HG03039 (cell line): ENCODE measurements around the gene P2RX3.
"Not testable (repeated sequence)": the region's sequence is repeated elsewhere in the genome, so short reads cannot be mapped to it uniquely, and the experiment has no call there.

ENCODE experiments used
- ATAC-seq: cut with Tn5 transposase; IDR thresholded peaks from one replicate; pipeline ENCODE4 v1.9.1; 2021; ENCODE audit warnings: mild to moderate bottlenecking, moderate library complexity; ENCODE audit not compliant: unreplicated experiment

Gene P2RX3

DNA sequence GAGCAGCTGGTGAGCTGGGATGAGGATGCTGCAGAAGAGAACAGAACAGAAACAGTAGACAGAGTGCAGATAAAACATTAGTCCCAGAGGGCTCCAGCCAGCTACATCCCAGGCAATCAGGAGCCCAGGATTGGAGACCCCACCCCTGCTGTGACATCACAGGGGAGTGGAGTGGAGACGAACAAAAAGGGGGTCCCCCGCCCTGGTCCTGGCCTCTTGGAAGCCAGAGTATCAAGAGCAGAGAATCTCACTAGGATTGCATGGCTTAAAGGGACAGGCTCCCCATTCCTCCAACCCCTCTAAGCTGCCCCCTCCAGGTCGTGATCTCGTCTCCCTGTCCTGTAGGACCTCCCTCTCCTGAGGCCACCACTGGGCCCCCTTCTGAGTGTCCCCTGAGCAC lies at the start of gene P2RX3:
Gene P2RX3, plus strand, starts transcription at position 211 of the 400 bp plus-strand sequence. CDS start 199 bp downstream, outside the sequence.
- no peak for ATAC-seq

DNA sequence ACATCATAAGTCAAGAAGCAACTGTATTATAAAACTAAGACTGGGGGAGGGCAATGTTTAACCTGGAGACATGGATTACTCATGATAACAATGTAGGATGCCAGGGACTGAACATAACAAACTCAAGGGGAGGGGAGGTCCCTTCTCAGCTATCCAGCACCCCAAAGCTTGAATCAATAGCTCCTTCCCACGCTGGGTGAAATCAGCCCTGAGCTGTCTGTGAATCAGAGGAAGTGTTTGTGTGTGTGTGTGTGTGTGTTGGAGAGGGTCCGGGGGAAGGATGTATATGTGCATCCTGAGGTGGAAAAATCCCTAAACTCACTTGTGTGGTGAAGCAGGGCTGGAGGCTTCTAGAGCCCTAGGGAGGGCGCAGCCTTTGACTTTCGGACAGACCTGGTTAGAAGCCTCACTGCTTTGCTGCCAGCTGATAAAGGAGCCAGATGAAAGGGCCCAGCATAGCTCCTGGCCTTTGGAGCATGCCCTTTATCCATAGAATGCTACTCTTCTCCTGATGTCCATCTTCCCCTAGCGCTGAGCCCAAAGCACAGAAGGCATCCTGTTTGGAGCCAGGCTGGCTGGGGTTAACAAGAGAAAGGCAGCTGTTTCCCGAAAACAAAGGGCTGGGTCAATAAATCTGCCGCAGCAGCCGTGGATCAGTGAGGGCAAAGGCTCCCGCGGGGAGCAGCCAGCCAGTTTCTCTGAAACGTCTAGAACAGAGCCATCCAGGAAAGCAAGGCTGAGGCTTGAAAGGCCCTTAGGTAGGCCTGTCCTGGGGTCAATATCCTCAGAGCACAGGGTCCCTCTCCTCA lies 49.2 kb upstream of the P2RX3 start:
- ATAC-seq = no peak

DNA sequence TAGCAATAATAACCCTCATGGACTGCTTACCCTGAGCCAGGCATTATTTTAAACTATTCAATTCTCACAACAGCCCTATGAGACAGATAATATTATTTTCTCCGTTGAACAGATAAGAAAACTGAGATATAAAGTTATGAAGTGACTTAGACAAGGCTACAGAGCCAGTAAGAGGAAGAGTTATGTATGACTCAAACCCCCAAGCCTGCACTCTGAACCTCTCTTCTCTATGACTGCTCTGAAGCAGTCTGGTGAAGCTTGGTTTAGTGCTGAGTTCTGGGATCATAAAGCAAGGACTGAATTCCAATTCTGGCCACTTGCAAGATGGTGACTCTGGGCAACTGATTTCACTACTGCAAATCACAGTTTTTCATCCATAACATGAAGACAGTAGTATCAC lies 47.9 kb upstream of the P2RX3 start:
- no peak for ATAC-seq

DNA sequence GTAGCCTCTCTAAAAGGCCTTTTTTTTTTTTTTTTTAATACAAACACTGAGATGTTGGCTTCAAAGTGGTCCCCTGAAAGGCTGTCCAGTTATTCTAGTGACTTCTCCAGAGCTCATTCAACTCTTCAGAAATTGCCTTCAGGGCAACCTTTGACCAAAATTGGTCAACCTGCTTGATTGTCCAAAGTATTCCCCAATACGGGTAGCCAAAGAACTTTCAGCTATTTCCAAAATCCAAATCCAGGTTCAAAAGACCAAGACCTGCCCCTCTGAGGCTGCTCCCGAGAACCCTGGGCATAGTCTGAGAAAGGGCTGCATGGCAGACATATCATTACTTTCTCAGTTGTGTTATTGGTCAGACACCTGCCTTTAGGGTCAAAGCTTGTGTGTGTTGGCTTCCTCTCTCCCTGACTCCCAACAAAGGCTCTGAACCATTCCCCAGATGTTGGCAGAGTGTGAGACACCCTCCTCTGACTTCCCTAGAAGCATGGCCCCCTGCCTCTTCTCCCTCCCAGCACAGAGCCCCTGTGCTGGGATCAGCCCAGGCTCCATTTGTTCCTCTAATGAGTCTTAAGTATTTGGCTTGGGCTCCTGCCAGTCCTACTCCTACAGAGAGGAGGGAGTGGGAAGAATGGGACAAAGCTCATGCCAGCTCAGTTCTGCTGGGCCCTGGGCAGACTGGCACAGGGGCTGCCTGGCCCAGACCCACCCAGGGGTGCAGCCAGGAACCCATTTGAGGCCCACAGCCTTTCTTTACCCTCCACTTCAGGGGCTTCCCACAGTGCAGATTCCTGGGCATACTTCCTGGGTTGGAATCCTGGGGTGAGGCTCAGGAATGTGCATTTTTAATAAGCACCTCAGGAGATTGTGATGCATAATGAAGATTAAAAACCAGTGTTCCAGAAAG lies 43.7 kb upstream of the P2RX3 start:
- ATAC-seq = no peak

DNA sequence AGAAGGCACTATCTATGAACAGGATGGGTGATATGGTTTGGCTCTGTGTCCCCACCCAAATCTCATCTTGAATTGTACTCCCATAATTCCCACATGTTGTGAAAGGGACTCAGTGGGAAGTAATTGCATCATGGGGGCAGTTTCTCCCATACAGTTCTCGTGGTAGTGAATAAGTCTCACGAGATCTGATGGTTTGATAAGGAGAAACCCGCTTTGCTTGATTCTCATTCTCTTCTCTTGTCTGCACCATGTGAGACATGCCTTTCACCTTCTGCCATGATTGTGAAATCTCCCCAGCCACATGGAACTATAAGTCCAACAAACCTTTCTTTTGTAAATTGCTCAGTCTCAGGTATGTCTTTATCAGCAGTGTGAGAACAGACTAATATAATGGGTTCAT lies 41.9 kb upstream of the P2RX3 start:
- ATAC-seq = not testable (repeated sequence)

DNA sequence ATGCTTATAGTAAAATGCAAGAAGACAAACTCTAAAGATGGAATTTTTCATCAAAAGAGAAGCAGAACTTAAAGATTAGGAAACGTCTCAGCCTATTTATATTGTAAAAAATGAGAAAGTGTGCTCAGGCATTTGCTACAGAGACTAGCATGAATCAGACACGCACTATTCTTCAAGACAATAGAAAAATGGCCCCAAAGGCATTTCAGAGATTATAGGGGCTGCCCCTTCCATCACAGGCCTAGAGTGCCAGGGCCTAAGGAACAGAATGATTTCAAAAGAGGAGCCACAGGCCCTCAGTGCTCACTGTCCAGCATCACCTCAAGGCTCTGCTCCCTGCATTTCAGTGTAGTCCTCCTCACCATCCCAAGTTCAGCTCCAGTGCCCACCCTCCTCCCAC lies 40.9 kb upstream of the P2RX3 start:
- no peak for ATAC-seq

DNA sequence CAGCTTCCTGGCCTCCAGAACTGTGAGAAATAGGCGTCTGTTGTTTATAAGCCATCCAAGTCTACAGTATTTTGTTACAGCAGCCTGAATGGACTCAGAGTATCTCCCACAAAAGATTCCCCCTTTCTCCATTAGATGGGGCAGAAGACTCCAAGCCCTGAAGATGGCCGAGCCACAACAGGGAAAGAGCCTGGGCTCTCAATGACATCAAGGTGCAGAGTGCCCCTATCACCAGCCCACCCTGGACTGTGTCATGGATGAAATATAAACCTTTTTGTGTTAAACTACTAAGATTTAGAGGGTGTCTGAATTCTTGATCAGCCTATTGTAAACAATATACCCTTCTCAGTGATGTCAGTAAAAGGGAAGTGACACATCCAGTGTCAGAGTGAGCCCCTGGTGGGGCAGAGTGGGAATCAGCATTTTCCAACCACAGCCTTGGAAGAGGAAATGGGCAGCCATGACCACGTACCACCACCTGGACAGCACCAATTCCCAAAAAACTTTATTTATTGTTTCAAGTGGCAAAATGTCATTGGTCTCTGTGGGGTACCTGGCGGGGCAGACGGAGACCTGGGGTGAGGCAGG lies 38.9 kb upstream of the P2RX3 start:
- ATAC-seq = no peak

DNA sequence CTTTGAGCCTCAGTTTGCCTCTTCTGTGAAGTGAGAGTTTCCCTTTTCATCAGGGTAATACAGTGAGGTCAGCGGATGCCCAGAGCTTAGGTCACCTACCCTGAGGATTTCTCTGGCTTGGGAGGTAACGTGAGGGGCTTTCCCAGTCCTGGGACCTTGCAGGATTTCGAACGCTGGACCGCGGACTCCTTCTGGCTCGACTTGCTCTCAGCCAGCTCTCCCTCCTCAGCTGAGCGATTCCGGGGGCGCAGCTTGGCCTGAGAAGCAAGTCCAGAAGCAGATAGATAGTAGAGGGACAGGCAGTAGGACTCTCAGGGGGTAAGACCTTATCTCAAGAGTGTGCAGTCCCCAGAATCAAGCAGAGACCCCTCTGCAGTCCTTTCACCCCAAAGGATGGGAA lies 37.4 kb upstream of the P2RX3 start:
- no peak for ATAC-seq

DNA sequence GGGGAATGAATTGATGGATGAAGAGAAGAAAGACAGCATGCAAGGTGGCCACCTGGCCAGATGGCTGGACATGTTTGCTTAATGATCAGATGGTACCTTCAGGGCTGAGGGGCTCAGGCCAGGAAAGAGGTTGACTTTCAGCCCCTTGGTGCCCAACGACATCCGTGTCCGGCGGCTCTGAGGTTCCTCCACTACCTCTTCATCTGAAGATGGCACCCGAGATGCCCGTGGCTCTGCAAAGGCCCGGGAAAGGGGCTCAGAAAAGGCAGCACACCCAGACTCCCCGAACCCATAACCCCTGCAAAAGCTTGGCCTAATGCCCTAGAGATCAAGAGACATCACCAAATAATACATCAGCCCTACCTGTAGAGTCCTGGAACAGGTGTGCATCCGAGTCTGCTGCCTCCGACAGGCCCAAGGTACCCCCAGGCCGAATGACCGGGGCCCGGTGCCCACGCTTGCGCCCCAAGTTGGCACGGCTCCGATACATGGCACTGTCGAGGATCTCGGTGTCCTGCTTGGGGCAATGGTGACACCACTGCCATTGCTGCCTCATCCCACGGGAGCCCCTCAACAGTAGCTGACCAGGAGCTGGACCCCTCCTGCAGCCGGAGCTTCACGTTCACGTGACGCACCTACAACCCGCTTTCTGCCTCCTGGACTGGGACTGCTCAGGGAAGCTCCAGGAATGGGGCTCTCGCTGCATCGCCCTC lies 36.3 kb upstream of the P2RX3 start:
- ATAC-seq = no peak

DNA sequence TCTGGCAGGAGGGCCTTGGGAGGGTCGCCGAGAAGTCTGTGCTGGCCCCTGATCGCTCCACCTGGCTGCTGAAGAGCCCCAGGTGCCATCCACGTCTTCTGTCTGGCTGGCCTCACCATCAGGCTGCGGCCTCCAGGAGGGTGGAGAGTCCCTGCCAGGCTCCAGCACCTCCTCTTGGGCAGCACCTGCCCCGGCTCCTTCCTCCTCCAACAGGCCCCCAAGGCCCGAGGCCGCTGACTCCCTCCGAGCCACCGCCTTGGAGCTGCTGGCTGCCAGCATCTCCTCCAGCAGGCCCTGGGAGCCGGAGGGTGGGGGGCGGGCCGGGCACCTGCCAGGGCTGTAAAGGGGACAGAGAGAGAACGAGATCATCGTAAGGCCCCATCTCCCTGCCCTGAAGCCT lies 35.7 kb upstream of the P2RX3 start:
- ATAC-seq = no peak

DNA sequence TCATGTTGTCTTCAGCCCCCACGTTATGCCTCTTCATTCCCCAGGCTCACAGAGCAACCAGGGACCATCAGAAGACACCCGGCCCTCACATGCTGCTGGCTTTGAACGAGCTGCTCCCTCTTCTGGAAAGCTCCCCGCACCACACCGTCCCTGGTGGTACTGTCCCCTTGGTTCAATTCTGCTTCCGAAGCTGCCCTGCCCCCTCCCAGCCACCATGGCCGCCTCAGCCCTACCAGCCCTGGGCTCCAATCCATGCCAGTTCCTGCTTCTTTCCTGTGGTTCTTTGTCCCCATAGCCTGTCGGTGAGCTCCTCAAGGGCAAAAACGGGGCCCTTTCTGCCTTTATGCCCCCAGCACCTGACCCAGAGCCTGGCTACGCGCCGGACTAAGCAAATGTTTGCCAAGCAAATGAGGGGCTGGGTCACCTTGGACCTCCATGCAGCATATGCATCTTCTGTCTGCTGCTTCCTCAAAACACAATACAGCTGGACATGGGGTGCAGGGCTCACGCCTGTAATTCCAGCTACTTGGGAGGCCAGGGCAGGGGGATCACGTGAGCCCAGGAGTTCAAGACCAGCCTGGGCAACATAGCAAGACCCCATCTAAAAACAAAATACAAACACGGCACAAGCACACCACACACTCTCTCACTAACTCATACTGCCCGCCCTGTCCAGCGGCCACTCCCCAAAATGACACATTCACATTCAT lies 34.7 kb upstream of the P2RX3 start:
- ATAC-seq = no peak

DNA sequence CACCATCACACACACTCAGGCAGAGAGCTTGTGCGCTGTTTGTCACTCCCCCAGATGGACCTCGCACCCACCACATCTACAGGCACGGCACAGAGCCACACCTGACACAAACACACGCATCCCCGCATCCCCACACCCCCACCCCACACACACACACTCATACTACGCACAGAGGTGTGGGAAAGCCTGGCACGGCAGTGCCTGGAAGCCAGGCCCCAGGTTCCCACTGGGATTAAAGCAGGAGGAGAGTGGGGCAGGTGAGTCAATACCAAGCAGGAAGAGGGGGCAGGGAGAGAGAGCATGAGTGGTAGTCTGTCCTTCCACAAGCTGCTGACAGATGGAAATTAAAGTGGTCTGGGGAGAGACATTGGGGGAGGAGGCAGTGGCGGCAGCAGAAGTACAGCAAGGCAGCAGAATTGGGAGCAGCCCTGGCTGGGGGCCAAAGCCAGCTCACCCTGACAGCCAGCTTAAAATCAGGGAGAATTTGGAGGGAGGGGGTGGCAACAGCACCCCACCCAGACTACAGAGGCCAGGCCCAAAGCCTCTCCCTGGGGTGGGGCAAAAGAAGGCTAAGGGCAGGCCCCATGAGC lies 34.1 kb upstream of the P2RX3 start:
- no peak for ATAC-seq

DNA sequence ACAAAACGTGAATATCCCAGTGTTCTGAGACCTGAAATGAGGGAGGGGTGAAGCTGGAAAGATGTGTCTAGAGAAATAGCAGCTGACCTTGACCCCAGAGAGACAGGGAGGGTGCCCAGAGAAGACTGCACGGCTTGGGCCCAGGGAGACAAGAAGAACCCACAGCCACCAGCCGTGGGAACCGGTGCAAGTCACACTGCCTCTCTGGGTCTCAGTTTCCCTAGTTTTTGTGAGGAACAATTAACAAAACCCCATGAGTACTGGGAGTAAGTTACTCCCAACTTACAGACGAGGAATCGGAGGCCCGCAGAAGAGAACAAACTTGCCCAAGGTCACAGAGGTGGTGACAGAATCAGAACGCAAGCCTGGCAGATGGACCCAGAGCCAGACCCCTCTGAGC lies 32.6 kb upstream of the P2RX3 start:
- ATAC-seq = no peak

DNA sequence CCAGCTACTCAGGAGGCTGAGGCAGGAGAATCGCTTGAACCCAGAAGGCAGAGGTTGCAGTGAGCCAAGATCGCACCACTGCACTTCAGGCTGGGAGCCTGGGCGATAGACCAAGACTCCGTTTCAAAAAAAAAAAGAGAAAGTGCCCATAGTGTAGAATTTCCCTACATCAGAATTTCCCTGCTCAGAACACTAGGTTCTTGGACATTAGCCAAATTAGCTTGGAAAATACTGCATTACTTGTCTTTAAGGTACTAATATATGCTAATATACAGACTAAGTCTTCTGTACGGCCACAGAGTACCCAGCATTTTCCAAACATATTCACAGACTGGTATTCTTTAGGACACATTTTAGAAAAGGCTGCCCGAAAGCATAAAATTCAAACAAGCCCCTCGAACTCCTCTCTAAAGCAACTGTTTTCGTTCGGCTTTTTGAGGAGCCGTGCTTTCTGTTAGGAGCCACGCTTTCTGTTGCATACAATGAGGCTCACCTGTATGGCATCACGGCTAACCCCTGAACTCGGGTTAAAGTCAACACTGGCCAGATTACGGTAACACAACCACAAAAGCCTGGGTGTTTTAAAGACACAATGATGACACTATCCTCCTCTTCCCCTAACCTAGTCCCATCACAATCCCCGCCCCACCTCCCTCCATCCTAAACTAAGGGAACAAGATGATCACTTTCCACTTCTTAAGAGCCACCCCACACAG lies 31.8 kb upstream of the P2RX3 start:
- no peak for ATAC-seq

DNA sequence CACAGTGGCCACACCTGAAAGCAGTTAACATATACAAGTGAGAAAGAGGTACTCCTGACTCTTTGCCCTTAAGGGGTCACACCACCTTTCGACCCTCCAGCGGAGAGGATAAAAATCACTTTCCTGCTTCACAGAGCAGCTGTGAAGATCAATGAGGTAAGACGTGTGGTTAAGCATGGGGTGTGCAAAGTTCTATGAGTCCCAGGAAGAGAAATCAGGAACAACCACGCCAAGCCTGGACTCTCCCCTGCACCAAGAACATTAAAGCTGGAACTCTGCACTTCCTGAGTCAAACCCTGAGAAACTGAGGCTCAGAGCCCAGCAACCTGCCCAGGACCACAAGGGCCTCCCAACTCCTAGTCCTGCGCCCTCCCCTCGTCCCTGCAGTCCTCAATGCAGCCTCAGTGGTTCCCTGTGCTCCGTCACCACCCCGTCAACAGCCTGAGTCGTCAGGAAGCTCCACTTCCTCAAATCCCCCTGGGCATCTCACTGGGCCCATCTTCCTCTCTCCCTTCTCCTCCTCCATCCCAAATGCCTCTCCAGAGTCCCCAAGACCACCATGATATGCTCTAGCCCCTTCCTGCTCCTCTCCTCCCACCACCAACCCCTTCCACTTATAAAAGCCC lies 31.1 kb upstream of the P2RX3 start:
- no peak for ATAC-seq

DNA sequence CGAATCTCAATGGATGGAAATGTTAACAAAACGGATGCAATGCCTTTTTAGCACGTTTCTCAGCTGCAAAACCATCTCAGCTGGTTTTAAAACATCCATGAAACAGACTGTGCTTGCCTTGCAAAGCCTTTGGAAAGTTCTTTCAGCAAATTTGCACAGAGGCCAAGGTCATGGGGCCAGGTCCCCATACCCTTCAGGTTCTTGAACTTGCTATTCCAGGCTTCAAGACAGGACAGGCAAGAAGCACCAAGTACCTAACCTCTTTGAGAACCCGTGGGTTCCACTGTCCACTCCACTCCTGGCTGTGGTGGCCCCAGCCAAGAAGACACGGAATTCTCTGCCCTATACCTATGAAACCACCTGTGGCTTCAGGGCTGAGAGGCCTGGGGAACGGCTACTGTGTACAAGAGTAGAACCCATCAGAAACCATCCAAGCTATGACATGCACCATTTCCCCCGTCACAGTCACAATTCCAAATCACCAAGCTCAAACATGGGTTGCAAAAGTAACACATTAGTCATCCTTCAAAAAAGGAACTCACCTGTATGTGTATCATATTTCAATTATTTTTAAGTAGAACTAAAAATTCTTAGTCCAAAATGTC lies 30.4 kb upstream of the P2RX3 start:
- ATAC-seq = no peak

DNA sequence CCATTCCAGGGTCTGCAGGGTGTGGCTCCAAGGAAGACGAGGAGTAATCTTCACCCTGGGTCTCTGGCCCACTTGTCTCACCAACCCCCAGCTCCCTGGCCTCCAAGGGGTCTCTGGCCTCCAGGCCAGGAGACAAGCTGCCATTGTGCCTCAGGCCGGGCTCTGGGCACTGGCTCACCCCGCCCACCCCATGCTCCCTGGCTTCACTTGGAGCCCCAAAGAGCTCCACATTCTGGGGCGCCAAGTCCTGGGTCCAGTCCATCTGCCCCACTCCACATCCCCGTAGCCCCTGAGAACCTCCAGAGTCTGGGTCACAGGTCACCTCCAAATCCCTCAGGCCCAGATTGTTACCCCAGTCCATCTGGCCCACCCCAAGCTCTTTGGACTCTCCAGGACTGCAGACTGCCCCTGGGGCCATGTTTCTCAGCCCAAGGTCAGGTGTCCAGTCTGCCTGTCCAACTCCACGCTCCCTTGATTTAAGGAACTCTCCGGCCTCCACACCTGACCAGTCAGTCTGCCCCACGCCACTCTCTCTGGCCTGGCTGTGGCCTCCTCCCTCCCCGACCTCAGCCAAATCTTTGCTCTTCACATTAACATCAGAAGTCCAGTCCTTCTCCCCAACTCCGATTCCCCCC lies 29.6 kb upstream of the P2RX3 start:
- ATAC-seq = no peak
